Measurements from ENCODE around the gene ADAMTS9. TPM values are rescaled to one million over a fixed set of nuclear protein-coding genes. Genes with fewer than 3 reads are reported as not detected.

ADAMTS9 gene
- total and polyA plus RNA-seq, 9 donors = 11.8 to 88.8 (median 29.9) TPM

DNA sequence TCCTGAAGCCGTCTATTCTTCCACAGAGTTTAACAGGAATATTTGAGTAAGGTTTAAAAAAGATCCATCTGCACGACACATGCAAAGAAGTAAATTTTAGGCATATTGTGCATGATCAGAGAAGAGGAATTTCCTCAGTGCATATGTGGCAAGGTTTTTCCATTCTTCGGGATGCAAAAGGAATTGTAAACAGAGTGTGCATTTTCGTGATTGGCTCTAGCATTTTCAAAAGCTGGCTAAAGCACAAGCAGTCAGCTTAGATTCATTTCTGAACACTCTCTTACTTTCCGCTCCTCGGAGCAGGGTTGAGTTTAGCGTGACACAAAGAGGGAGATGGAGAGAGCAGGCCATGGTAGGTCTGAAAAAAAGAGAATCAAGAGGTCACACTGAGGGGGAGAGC lies 128.2 kb downstream of the ADAMTS9 start:
- no peaks in the 10 kb centered on the region for H3K36me3 ChIP-seq
- intact Hi-C loops (cut with DNase I) = no loop called here
- H3K4me3 ChIP-seq = no peak overlapping the region
- DNase-seq = no peak
- TF ChIP-seq EP300 (IDR thresholded peaks at IDR 0.05) = no peak
- TF ChIP-seq POLR2A (IDR thresholded peaks at IDR 0.05) = no peak
- TF ChIP-seq CTCF (IDR thresholded peaks at IDR 0.05) = no peak
- no peak overlapping the region for H3K27ac ChIP-seq
- peaks cover 3% of the 10 kb centered on the region for H3K4me1 ChIP-seq (ENCODE audit: insufficient read depth)
- H3K27me3 ChIP-seq = no peaks in the 10 kb centered on the region
- no peaks in the 10 kb centered on the region for H3K9me3 ChIP-seq
- WGBS, 3 donors = 22 to 36% (median 24%) methylated on average over 7 of the region's 7 CpGs

- Histone ChIP-seq H3K27ac (no peak overlapping the region), H3K36me3 (no peaks in the 10 kb centered on the region), H3K4me3 (no peak overlapping the region), H3K27me3 (no peaks in the 10 kb centered on the region), H3K9me3 (no peaks in the 10 kb centered on the region), H3K4me1 (ENCODE audit: insufficient read depth) (peaks cover 3% of the 10 kb centered on the region)
- WGBS, 3 donors = 96 to 98% (median 97%) methylated on average over 3 of the region's 3 CpGs
- no peak for TF ChIP-seq CTCF (IDR thresholded peaks at IDR 0.05)
- TF ChIP-seq POLR2A (IDR thresholded peaks at IDR 0.05) = no peak
- no peak for TF ChIP-seq EP300 (IDR thresholded peaks at IDR 0.05)
- intact Hi-C loops (cut with DNase I) = no loop called here
- no peak for DNase-seq
Observed at GRCh38 chr3:64556046-64556445, 131.8 kb downstream of the ADAMTS9 start.

DNA sequence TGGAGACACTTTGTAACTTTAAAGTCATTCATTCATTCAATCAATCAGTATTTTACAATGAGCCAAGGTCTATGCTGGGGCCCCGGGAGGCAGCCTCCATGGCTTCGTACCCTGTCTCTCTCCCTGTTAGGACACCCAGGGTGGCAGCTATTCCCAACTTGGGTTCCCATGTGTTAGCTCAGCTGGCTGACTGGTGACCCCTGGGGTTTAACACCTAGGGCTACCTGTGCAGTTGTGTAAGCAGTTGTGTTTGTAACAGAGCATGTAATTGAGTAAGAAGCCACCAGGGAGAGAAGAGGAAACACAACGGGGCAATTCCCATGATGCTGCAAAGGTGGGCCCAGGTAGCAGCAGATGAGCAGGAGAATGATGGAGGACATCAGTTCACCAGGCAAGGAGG lies 132.4 kb downstream of the ADAMTS9 start:
- Histone ChIP-seq H3K27ac (no peak overlapping the region), H3K27me3 (no peaks in the 10 kb centered on the region), H3K9me3 (no peaks in the 10 kb centered on the region), H3K36me3 (no peaks in the 10 kb centered on the region), H3K4me1 (ENCODE audit: insufficient read depth) (peaks cover 2% of the 10 kb centered on the region), H3K4me3 (no peak overlapping the region)
- intact Hi-C loops (cut with DNase I) = no loop called here
- WGBS, 3 donors = 90 to 93% (median 91%) methylated on average over 3 of the region's 3 CpGs
- DNase-seq = no peak
- no peak for TF ChIP-seq CTCF (IDR thresholded peaks at IDR 0.05)

DNA sequence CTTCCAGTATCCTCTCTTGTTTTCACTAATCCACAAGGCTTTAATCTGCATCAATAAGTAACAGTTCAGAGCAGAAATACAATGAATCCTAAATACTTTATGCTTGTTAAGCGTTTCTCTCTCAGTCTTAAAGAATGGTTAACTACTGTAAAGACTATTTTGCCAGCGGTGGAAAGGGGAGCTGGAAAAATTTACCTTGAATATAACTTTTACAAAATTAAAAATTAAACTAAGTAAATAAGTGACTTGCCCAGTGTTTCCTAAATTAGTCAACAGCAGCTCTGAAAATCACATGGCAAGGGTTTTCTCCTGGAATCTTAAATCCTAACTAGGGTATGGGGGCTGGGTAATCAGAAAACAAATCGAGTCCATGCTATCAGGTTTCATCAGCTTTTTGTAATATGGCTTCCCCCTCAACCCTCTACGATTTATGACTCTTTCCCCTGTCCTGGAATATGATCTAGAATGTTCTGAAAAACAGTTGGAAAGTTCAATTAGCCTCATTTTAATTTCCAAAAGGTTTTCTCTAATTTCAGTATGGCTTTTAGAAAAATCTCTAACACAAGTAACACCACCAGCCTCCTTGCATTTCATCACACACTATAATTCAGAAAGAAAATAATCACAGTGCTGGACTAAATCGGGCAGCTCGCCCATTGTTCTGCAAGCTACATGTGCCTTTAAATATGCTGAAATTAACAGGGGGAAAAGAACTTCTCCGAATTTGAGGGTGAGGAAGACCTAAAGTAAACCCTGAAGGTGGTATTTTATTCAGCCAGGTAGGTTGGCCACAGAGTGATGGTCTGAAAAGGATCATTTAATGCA lies 133.5 kb downstream of the ADAMTS9 start:
- no peak for DNase-seq
- peaks cover 2% of the 10 kb centered on the region for H3K4me1 ChIP-seq (ENCODE audit: insufficient read depth)
- intact Hi-C loops (cut with DNase I) = no loop called here

More for the DNA sequence above, 133.5 kb downstream of the ADAMTS9 start:
- TF ChIP-seq POLR2A (IDR thresholded peaks at IDR 0.05) (no peak), EP300 (IDR thresholded peaks at IDR 0.05) (no peak), CTCF (IDR thresholded peaks at IDR 0.05) (no peak)
- Histone ChIP-seq H3K4me3 (no peak overlapping the region), H3K27ac (no peak overlapping the region), H3K9me3 (no peaks in the 10 kb centered on the region), H3K36me3 (no peaks in the 10 kb centered on the region), H3K27me3 (no peaks in the 10 kb centered on the region)
- WGBS, 3 donors = 55 to 62% (median 55%) methylated on average over 7 of the region's 7 CpGs

All from ovary (tissue), 9 donors.